ENCODE results near the gene OGFOD2. TPM values are rescaled to one million over a fixed set of nuclear protein-coding genes. Genes with fewer than 3 reads are reported as not detected.

Gene OGFOD2
- total RNA-seq, 2 experiments from 2014 or later = 13.1 to 25.0 TPM

GRCh38 chr12:123024819-123025391 is 49.9 kb downstream of the OGFOD2 start:
- no peaks in the 10 kb centered on the region for H3K4me1 ChIP-seq (ENCODE audit: insufficient read depth, low read length, poor library complexity, severe bottlenecking)

DNA sequence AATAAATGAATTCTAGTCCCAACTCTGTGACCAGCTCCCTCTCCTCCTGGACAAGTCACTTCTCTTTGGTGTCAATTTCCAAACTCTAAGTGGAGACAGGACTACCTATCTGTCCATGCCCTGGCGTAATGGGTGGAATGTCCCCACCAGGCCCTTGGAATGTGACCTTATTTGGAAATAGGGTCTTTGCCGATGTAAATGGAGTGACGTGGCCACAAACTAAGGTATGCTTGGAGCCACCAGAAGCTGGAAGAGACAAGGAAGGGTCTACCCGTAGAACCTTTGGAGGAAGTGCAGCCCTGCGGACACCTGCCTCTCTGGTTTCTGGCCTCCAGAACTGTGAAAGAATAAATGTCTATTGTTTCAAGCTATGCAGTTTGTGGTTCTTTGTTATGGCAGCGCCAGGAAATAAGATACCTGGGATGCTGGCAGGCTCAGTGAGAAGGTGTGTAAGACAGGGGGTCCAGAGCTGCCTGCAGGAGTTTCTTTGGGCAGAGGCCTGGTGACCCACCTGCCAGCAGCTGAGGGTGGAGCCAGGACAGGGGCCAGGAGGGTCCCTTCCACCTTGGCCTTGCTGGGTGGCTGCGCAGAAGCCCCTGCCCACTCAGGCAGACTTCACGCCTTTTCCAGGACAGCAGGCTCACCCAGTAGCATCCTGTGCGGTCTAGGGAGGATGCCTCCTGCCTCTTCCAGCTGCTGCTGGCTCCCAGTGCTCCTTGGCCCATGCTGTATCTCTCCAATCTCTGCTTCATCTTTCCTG is 51.2 kb downstream of the OGFOD2 start:
- no peak overlapping the region for H3K4me3 ChIP-seq (ENCODE audit: low read depth, low read length, poor library complexity, severe bottlenecking)
- no peaks in the 10 kb centered on the region for H3K4me1 ChIP-seq (ENCODE audit: insufficient read depth, low read length, poor library complexity, severe bottlenecking)
- no peaks in the 10 kb centered on the region for H3K79me2 ChIP-seq (ENCODE audit: insufficient read depth, low read depth, low read length)
- no peaks in the 10 kb centered on the region for H4K20me1 ChIP-seq (ENCODE audit: insufficient read depth, low read length)
- ChIA-PET CTCF (ENCODE audit: unreplicated experiment) (interaction anchor here (0.6 to 0.7 kb wide), 2 partner anchors 17 to 31 kb away, joined by 3 read pairs; no protein-coding TSS in a partner anchor), POLR2A (interaction anchor here (1.4 kb wide), 1 partner anchor 13 kb away, joined by 3 read pairs; no protein-coding TSS in a partner anchor)
- BruUV-seq (replicated peaks) = no TSS peak
- H3K9me2 ChIP-seq (ENCODE audit: insufficient read depth, low read length) = no peaks in the 10 kb centered on the region
- H3K9me3 ChIP-seq (ENCODE audit: low read length) = no peaks in the 10 kb centered on the region
- no peak for TF ChIP-seq CTCF (conservative IDR thresholded peaks at IDR 0.05; ENCODE audit: low read length)
- TF ChIP-seq EZH2phosphoT487 (IDR thresholded peaks at IDR 0.05; ENCODE audit: borderline replicate concordance, low read depth, low read length) = no peak
- DNase-seq (ENCODE audit: low spot score) = no peak
- H3K27ac ChIP-seq (ENCODE audit: low read depth, low read length, poor library complexity, severe bottlenecking) = no peak overlapping the region
- intact Hi-C loops (cut with micrococcal nuclease; ENCODE audit: unreplicated experiment) = no loop called here
- H3K4me2 ChIP-seq (ENCODE audit: low read length) = no peak overlapping the region
- H2AFZ ChIP-seq (ENCODE audit: low read length) = no peak overlapping the region
- H3K36me3 ChIP-seq (ENCODE audit: insufficient read depth, low read length) = no peaks in the 10 kb centered on the region

More at GRCh38 chr12:123024819-123025391, 49.9 kb downstream of the OGFOD2 start:
- Histone ChIP-seq H4K20me1 (ENCODE audit: insufficient read depth, low read length) (no peaks in the 10 kb centered on the region), H3K4me2 (ENCODE audit: low read length) (no peak overlapping the region), H3K79me2 (ENCODE audit: insufficient read depth, low read depth, low read length) (no peaks in the 10 kb centered on the region), H3K9me3 (ENCODE audit: low read length) (no peaks in the 10 kb centered on the region), H3K27ac (ENCODE audit: low read depth, low read length, poor library complexity, severe bottlenecking) (no peak overlapping the region), H3K4me3 (ENCODE audit: low read depth, low read length, poor library complexity, severe bottlenecking) (no peak overlapping the region), H3K9me2 (ENCODE audit: insufficient read depth, low read length) (no peaks in the 10 kb centered on the region), H3K36me3 (ENCODE audit: insufficient read depth, low read length) (no peaks in the 10 kb centered on the region), H2AFZ (ENCODE audit: low read length) (no peak overlapping the region)
- no peak for TF ChIP-seq CTCF (conservative IDR thresholded peaks at IDR 0.05; ENCODE audit: low read length)
- TF ChIP-seq EZH2phosphoT487 (IDR thresholded peaks at IDR 0.05; ENCODE audit: borderline replicate concordance, low read depth, low read length) = no peak
- intact Hi-C loops (cut with micrococcal nuclease; ENCODE audit: unreplicated experiment) = no loop called here
- ChIA-PET POLR2A (no interaction called here), CTCF (ENCODE audit: unreplicated experiment) (no interaction called here)
- BruUV-seq (replicated peaks) = no TSS peak
- no peak for DNase-seq (ENCODE audit: low spot score)
